ENCODE measurements around the gene RPRD2. TPM values are rescaled to one million over a fixed set of nuclear protein-coding genes. Genes with fewer than 3 reads are reported as not detected.

RPRD2 gene
- total and polyA plus RNA-seq, 2 of the 4 experiments (the other 2 are of a cell fraction): 3.9 to 11.6 TPM

GRCh38 chr1:150479370-150479769 is 115.4 kb downstream of the RPRD2 start:
- Histone ChIP-seq H3K27me3 (ENCODE audit: control insufficient read depth, insufficient read depth, low read length) (no peaks in the 10 kb centered on the region), H3K4me2 (ENCODE audit: low read depth, low read length) (no peak overlapping the region), H2BK15ac (ENCODE audit: low read depth, low read length) (no peak overlapping the region), H3K9me3 (ENCODE audit: control insufficient read depth, insufficient read depth, low read length) (no peaks in the 10 kb centered on the region), H3K23ac (ENCODE audit: low read depth, low read length) (no peak overlapping the region), H3K79me1 (ENCODE audit: low read depth in 1 of 2, low read length in 2 of 2) (peaks cover 3 to 4% of the 10 kb centered on the region in 2 experiments; a peak in 1 of 4 replicates), H3K18ac (ENCODE audit: low read depth, low read length) (no peak overlapping the region), H3K56ac (ENCODE audit: extremely low read depth, insufficient read depth, low read length) (no peak overlapping the region), H3K9me1 (ENCODE audit: insufficient read depth, low read length) (peaks cover 4% of the 10 kb centered on the region), H3K9ac (ENCODE audit: low read depth, low read length) (no peak overlapping the region), H3K4ac (ENCODE audit: low read depth, low read length) (no peak overlapping the region), H4K91ac (ENCODE audit: insufficient read depth, low read depth, low read length) (no peak overlapping the region), H3K27ac (ENCODE audit: insufficient read depth, low read length) (no peak overlapping the region), H3K36me3 (ENCODE audit: control insufficient read depth, insufficient read depth, low read length) (no peaks in the 10 kb centered on the region), H4K8ac (ENCODE audit: low read depth in 2 of 2, low read length in 2 of 2) (no peak overlapping the region), H2AFZ (replicated peaks; ENCODE audit: low read length, poor library complexity) (no peak overlapping the region), H2BK120ac (ENCODE audit: low read depth, low read length) (no peak overlapping the region), H3K4me3 (ENCODE audit: insufficient read depth, low read depth, low read length) (no peak overlapping the region), H2AK9ac (replicated peaks; ENCODE audit: low read depth, low read length, poor library complexity) (no peak overlapping the region), H3K4me1 (ENCODE audit: control insufficient read depth, insufficient read depth, low read length) (peaks cover 9% of the 10 kb centered on the region), H4K20me1 (ENCODE audit: insufficient read depth, low read length) (no peaks in the 10 kb centered on the region), H2BK20ac (ENCODE audit: low read depth, low read length) (no peak overlapping the region), H2BK5ac (ENCODE audit: low read depth, low read length, poor library complexity, severe bottlenecking) (no peak overlapping the region), H3K14ac (replicated peaks; ENCODE audit: low read depth, low read length) (no peak overlapping the region), H4K5ac (ENCODE audit: low read depth, low read length) (no peak overlapping the region), H2AK5ac (ENCODE audit: low read depth, low read length) (no peak overlapping the region)
- no CpG with 5 or more reads among the region's 4 CpGs for WGBS, 2 experiments (ENCODE audit: extremely low coverage in 2 of 2, insufficient read length in 1 of 2)
- ATAC-seq (ENCODE audit: low read depth) (no peak), DNase-seq (no peak)
- TF ChIP-seq SMC3 (IDR thresholded peaks at IDR 0.05; ENCODE audit: low read depth, low read length): no peak
- CTCF ChIA-PET: interaction anchor here (0.6 kb wide), 1 partner anchor 144 kb away, joined by 3 read pairs; no protein-coding TSS in a partner anchor
- intact Hi-C loops (cut with micrococcal nuclease) (no loop called here), in situ Hi-C loops (cut with MboI; ENCODE audit: low sequenced_read_pairs) (no loop called here), dilution Hi-C loops (cut with HindIII; ENCODE audit: low sequenced_read_pairs, unreplicated experiment) (no loop called here)
- BruUV-seq (replicated peaks): no TSS peak
- POLR2A ChIA-PET (ENCODE audit: unreplicated experiment): no interaction called here

All from IMR-90 (cell line).